HL-60/S4 treated with phorbol 12-myristate 13-acetate at 8.2 ng/mL for 4 days and 3 days (cell line): ENCODE results near the gene TSPAN5.
"Not testable (repeated sequence)": the region's sequence is repeated elsewhere in the genome, so short reads cannot be mapped to it uniquely, and the experiment has no call there.

Source experiments
- in situ Hi-C: fragments of 300-500 bp; cut with MboI; formaldehyde crosslinking; loops from 2 replicates; pipeline ENCODE4 v1.15.0; 2022; ENCODE audit warnings: low sequenced_read_pairs

The TSPAN5 gene

GRCh38 chr4:98504091-98504490, 154.3 kb downstream of the TSPAN5 start:
- in situ Hi-C loops, result no loop called here

DNA sequence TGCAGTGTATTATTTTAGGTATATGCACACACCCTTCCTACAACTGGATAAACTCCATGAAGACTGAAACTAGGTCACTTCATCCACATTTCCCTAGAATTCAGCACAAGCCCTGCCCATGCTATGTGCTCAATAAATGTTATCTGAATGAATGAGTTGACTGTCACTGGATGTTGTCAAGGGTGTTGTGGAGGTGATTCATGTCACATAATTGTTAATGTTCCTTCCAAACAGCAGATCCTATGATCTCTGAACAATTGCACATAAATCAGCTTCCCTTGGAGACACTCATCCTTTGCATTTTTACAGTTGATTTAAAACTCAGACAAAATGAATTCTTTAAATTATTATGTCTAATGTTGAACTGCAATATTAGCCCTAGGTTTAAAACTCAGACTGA, 154.7 kb downstream of the TSPAN5 start:
- in situ Hi-C loops, result no loop called here

- in situ Hi-C loops, result no loop called here
Observed at GRCh38 chr4:98502624-98503023, 155.8 kb downstream of the TSPAN5 start.

GRCh38 chr4:98502031-98502430, 156.4 kb downstream of the TSPAN5 start:
- in situ Hi-C loops, result no loop called here

DNA sequence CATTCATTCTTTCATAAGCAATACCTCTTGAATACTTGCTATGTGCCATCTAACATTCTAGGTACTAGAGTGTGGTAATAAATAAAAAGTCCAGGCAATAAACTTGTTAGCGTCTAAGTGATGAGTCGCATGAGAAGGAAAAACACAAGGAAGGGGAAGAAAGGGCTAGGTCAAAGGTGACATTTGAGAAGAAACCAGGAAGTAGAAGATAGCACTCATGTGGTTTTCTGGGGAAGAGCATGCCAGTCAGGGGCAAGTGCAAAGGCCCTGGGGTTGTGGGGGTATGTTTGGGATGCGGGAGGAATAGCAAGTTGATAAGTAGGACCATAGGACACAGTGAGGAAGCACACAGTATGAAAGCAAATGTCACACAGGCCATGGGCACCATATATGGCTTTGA, 157.0 kb downstream of the TSPAN5 start:
- in situ Hi-C loops, result no loop called here

DNA sequence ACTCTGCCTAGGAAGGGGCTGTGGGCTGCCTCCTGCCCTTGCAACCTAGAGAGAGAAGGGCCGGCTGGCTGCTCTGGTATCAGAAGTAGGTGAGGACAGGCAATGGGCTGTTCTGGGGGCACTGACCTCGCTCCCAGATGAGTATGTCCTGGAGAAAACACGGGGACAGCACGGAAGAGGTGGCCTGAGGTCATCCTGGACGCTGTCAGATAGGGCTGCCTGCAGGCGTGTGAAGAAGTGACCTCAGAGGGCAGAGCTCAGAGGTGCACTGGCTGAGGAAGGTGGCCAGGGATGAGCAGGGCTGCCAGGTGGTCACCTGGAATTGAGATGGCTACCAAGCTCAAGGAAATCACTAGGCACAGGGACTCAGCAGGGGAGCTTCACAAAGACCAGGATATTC, 159.6 kb downstream of the TSPAN5 start:
- in situ Hi-C loops, result no loop called here

DNA sequence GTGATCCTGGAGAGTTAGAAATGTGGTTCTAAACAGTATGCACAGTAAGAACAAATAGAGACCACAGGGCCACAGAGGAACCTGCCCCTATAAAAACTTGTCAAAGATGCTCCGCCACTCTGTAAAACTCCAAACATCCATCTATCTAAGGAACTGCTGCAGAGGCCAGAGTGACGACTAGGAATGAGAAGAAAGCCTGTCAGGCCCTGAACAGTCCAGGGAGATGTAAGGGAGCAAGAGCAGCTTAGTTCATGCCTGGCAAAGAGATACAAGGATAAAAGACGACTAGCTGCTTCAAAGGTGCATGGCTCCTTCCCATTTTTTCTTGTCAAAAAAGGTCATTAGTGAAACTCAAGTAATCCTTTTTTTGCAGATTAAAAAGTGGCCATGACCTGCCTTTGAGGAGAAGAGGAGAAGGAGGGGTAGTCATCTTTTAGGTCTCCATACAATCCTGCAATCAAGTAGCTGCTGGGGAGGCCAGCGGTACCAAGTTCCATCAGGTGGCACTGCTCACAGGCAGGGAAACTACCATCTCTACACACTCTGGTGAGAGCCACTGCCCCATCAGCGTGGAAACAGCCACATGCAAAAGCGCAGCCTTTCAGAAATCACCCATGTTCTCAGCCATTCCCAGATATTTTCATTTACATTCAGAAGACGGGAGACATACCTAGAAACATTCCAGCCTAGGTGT, 162.1 kb downstream of the TSPAN5 start:
- in situ Hi-C loops, result no loop called here

DNA sequence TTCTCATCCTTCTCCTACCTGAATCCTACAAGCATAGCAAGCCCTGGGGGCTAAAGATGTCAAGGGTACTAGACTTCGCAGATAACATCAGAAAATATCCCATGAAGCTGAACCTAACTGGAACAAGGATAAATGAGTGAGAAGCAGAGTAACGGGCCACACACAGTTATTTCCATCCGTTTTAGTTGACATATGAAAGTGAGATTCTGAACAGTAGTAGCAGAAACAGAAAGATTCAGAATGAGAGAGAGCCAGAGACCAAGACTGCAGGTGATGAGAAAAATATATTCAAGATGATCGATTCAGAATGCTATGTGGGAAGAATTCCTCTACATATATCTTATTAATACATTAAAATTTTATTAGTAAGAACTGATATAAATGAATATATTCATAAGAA, 165.1 kb downstream of the TSPAN5 start:
- in situ Hi-C loops, result no loop called here

DNA sequence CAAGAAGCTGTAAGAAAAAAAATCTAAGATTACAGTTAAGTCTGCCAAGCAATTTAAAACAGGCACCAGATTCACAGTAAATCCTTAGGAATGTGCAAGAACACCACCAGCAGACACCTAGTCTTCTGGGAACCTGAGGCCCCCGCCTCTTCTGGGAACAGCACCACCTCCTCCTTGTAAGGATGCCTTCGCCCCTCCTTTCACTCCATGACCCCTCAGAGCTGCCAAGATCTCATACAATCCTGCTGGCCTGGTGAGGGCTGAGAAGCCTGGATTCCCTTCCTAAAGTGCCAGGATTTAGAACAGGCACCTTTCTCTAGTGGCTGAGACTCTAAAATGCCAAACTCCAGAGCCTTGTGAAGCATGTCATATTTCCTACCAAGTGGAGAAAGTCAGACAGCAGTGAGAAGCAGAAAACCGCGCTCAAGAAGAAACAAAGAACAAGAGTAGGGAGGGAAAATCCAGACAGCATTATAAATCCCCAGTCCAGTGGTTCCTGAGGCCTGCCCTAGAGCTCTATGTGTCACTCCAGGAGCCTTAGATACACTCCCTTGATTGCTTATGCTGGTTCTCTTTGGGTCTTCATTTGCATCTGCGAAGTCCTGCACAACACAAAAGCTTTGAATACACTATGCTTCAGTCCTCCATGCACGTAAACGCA, 166.4 kb downstream of the TSPAN5 start:
- in situ Hi-C loops, result no loop called here

GRCh38 chr4:98490251-98490650, 168.2 kb downstream of the TSPAN5 start:
- in situ Hi-C loops, result no loop called here

DNA sequence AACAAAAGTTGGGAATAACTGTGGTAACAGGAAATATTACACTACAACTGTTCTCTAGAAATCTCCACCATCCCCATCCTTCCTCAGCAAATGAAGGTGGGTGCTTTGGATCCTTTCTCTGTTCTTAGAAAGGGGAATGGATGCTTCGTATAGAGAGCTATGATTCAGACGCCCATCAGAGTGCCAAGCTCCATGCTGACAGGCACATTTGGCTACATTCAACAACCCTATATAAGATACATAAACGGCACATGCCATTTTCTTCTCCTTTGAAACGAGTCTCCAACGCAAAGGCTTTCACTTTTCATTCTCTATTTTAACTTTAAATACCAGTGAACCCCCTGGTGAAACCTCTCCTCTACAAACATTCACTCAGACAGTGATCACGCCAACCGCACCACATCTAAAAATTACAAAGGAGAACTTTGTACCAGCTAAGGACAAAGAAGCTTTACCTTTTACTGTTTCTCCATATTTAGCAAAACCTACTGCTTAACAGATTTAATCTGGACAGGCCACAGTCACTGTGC, 172.5 kb downstream of the TSPAN5 start:
- in situ Hi-C loops, result no loop called here

DNA sequence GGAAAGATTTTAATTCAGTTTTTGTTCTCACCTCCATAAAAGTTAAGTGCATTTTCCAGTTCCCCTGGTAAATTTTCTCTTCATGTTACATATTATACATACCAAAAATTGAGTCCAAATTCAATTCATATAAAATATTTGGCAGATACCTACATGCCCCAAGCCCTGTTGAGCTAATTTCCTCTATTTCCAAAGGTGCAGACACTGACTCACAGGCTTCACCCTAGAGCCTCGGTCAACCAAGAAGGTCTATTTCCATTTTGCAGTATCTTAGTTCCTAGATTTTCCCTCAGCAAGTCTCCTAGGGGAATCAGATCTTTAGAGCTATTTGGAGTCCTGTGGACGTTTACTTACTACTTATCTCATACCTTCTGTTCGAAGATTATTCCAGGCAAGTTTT, 174.4 kb downstream of the TSPAN5 start:
- in situ Hi-C loops, result no loop called here

DNA sequence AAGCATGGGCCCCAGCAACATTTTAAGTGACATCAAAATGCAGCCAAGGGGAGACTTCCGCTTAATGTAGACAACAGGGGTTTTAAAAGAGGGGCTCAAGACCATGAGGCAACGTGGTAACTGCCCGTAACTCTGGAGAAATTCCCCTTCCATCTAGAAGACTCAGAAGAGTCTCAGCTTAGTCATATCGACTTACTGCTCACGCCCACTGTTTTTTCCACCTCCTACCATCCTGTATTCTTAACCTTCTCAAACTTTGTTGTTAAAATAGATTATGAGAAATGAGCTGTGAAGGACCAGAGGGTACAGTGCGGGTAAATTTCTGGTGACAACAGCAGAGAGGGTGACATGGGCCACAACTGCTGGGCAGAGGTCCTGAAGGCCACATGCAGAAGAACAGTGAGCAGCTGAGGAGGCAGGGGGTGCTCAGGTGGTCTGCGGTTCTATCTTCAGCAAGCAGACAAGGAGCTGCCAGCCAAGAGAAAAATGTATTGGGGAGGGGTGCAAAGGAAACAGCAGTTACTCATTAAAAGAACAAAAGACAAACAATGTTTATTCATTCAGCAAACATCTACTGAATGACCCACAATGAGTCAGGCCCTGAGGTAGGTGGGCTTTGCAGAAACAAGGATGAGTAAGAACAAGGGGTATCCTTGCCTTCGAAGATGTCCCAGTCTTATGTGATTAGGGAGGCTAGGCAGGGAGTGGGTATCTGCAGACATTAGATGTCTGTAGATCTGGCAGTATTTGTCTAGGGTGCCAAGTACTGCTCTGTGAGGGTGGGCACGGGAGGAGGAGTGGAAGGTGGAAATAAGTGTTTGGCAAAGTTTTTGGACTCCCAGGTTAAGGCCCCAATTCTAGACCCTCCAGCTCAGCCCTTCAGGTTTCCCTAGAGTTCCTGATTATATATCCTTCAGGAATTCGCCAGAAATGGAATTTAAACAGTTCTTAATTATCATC, 175.3 kb downstream of the TSPAN5 start:
- in situ Hi-C loops, result no loop called here

DNA sequence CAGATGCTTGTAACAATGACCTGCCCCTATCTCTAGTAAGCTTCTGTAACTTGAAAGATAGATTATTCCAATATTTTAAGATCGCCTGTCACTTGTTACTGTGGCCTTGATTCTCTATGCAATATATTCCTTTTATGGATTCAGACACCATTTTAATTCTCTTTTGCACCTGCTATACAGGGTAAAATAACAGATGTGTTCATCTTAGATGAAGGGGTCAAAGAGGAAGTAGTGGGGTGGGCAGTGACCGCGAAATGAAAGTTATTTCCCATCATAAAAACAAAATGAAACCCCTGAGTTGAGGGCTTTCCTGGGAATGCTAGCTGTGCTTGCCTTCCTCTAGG, 175.9 kb downstream of the TSPAN5 start:
- in situ Hi-C loops, result no loop called here

DNA sequence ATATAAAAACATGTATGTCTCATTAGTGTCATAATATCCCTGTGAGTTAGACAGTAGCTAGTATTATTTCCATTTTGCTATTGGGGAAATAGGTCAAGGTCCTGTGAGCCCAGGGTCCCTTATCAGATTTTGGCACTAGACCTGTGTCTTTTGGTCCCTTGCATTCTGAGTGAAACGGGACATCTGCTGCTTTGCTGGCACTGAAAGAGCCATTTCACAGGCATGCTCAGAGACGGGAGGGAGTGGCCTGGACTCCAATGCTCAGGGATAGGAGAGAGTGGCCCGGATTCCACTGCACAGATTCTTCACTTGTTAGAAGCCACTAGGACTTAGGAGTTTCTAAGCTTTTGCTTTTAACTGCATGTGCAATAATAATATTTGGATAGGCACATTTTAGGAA, 177.2 kb downstream of the TSPAN5 start:
- in situ Hi-C loops, result no loop called here

DNA sequence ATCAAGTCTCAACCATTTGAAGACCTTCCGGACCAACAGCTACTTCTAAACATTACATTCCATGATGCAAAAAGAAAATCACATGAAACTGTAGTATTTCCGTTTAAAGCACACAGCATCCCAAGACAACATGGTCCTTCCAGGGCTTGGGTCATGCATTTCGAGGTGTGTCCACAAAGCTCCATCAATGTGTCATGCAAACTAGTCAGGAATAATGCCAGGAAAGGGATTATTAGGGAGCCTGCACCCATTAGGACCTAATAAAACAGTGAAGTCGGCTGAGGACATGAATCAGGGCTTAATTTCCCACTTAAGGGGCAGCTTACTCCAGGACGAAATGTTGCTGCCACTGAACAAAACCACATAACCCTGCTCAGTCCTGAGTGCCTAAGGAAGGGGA, 177.9 kb downstream of the TSPAN5 start:
- in situ Hi-C loops, result no loop called here

DNA sequence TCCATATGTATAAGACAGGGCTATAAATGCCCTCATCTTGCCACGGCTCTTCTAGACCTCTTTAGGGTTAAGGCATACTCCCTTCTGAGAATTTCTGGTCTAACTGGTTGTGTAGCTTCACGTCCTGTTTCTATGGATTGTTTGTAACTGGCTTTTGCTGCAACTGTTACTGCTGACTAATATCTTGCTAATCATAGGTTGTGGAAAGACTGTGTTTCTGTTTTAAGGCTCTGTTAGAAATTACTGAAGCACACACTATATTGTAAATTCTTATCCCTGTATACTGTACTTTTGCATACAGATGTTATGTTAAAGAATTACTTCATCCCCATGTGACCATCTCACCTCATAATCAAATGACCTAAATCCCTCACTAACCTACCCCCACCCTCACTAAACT, 178.8 kb downstream of the TSPAN5 start:
- in situ Hi-C loops, result not testable (repeated sequence)

- in situ Hi-C loops, result no loop called here
Observed at GRCh38 chr4:98476891-98477290, 181.5 kb downstream of the TSPAN5 start.

GRCh38 chr4:98474408-98474844, 184.0 kb downstream of the TSPAN5 start:
- in situ Hi-C loops, result no loop called here

- in situ Hi-C loops, result no loop called here
Observed at GRCh38 chr4:98473046-98473445, 185.4 kb downstream of the TSPAN5 start.

DNA sequence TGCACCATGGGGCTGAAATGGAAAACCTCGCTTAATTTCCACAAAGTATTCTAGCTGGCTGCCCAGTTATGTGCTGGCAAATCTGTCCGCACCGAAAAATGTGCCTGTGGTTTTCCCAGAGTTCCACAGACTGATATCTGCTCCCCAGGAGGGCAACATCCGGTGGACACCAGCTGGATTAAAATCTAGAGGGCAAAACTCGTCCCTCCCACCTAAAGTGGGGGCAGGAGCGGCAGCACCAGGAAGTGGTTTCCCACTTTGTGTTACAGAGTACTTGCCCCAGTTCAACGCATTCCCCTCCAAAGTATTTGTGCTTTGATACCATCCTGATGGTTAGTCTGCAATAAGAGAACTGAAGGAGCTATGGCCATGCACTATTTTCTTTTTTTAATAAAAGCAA, 187.6 kb downstream of the TSPAN5 start:
- in situ Hi-C loops, result no loop called here
